HG03060 (cell line): ENCODE results near the gene DDX42.
"Not testable (repeated sequence)": the region's sequence is repeated elsewhere in the genome, so short reads cannot be mapped to it uniquely, and the experiment has no call there.

Experiments used
- ATAC-seq: cut with Tn5 transposase; IDR thresholded peaks from one replicate; pipeline ENCODE4 v1.9.1; 2021; ENCODE audit warnings: low read depth, moderate number of reproducible peaks; ENCODE audit not compliant: unreplicated experiment

DDX42 gene

DNA sequence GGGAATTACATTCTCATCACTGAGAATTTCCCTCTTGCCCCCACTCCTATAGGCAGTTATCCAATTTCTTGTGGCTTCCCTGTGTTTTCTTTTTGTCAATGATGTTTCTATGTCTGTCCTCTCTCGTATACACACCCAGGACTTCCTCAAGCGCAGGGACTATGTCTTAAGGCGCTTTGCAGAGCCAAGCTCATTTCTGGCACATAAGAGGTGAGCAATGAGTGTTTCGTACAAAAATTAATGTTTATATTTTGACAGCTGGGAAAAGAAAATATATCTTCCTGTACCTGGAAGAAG, 947 bp downstream of the DDX42 start:
- ATAC-seq: no peak

DNA sequence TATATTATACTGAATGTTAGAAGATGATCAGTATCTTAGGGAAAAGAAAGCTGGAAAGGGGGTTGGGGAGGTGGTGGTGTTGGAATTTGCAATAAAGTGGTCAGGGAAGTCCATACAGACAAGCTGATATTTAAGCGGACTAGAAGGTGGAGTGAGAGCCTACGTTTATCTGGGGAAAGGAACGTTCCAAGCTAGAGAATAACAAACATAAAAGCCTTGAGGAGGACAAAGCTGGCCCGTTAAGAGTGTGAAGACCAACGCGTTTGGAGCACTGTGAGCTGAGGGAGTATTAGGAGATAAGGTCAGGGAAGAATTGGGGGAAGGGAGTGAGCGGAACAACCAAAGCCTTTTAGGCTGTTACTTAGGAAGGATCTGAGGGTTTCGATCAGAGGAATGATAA, 1.4 kb downstream of the DDX42 start:
- no peak for ATAC-seq

DNA sequence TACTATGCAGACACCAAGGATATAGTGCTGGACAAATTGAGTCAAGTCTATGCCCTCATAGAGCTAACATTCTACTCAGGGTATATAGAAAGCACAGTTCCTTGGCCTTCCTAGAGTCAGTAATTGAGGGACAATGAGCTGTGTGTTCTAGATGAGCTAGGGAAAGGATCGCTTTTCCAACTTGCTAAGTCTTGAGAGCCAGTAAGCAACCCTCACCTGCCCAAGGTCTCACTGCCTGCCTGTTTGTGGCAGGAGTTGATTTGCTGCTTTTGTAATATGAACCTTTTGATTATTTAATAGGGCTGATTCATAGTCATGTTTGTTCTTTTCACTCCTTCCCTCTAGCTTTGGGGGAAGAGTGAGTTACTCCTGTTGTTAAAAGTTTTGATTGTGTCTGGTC, 6.5 kb downstream of the DDX42 start:
- no peak for ATAC-seq

DNA sequence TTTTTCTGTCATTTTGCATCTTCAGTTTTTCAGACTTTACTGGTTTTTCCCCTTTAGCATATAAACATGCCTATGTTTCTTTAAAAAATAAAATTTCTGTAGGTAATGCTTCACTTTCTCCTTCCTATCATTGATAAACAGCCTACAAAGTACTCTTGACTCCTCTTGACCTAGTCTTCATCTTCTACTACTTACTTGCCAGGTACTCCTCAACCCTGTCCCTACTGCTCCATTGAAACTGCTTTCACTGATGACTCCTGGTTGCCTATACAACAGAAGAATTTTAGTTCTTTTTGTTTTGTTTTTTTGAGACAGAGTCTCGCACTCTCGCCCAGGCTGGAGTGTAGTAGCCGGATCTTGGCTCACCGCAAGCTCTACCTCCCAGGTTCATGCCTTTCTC, 7.0 kb downstream of the DDX42 start:
- no peak for ATAC-seq

DNA sequence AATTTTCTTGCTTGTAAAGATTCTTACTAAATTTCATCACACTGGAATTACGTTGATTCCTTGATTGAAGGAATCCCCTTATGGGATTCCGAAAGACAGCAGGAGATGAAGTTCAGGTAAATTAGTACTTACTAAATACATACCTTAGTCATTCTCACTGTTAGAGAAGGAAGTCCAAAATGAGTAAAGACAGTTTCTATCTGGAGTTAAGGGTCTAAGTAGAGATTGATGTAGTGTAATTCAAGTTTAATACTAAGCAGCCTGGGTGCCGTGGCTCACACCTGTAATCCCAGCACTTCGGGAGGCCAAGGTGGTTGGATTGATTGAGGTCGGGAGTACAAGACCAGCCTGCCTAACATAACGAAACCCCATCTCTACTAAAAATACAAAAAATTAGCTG, 9.6 kb downstream of the DDX42 start:
- no peak for ATAC-seq

DNA sequence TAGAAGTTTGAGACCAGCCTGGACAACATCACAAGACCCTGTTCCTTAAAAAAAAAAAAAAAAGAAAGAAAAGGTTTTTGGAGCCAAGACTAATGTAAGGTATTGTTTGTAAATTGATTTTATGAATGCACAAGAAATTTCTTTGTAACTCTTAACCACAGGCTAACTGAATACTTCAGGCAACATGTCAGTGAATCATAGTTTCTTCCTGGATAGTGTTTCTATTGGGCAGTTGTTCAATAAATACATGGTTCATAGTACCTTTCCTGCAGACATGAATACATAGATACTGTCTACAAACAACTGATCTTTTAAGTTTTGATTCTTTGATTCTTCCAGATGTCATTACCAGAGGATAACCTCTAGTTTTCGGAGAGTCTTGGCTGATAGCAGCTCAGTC, 11.6 kb downstream of the DDX42 start:
- ATAC-seq: no peak

DNA sequence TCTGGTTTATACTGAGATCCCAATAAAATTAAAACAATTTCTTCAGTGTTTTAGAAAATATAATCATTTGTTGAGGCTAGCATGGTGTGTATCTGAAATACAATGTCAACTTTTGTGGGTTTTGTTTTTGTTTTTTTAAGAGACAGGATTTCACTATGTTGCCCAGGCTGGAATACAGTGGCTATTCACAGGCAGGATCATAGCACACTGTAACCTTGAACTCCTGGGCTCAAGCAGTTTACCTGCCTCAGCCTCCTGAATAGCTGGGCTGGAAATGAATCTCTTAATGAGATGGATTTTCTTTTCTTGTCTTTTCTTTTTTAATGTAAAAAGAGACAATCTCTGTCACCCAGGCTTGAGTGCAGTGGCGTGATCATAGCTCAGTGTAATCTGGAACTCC, 12.1 kb downstream of the DDX42 start:
- no peak for ATAC-seq

DNA sequence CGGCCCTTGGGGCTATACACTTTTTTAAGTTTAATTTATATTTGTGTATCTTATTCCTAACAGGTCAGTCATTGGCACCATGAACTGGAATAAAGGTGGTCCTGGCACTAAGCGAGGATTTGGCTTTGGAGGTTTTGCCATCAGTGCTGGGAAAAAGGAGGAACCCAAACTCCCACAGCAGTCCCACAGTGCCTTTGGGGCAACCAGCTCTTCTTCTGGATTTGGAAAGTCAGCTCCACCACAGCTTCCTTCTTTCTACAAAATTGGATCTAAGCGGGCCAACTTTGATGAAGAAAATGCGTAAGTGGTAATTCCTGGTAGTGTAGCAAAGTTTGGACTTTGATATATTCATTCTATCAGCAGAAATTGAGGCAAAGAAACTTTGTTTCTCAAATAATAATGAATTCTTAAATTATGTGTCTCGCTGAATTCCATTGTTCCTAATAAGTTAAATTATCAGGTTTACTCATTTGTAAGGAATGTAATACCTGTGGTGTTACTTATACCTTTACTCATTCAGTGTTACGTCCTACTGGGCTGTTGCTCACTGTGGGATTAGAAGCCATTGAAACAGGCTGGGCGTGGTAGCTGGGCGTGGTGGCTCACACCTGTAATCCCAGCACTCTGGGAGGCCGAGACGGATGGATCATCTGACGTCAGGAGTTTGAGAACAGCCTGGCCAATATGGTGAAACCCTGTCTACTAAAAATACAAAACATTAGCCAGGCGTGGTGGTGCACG, 13.2 kb downstream of the DDX42 start:
- ATAC-seq: no peak

DNA sequence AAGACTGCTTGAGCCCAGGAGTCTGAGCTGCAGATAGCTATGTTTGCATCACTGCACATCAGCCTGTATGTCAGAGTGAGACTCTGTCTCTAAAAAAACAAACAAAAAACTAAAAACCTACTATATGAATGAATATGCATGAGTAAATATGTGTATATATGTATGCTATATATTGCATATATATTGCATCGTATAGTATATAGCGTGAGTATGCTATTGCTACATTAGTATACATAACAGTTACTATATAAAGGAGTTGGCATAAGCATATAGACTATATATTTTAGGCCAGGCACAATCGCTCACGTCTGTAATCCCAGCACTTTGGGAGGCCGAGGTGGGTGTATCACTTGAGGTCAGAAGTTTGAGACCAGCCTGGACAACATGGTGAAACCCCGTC, 16.1 kb downstream of the DDX42 start:
- ATAC-seq: no peak

DNA sequence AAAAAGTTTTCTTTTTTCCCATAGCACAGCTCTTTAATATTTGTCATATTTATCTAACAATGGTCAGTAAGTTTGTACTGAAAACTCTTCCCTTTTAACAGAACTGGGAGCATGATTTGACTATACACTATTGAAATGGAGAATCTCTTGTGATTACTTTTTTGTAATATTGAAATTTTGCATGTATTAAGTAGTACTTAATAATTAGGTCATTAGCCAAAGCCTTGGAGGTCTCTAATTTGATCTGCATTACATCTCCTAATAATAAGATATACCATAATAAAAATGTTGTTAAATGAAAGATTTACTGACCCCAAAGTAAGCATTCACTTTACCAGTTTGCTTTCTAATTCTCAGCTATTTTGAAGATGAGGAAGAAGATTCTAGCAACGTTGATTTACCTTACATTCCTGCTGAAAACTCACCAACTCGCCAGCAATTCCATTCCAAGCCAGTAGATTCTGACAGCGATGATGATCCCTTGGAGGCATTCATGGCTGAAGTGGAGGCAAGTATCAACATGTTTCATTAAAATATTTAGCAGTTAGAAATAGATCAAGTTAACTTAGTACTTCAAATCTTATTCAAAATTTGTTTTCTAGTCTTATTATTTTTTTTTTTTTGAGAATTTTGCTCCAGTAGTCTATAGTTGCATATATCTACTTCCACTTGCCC, 18.2 kb downstream of the DDX42 start:
- no peak for ATAC-seq

DNA sequence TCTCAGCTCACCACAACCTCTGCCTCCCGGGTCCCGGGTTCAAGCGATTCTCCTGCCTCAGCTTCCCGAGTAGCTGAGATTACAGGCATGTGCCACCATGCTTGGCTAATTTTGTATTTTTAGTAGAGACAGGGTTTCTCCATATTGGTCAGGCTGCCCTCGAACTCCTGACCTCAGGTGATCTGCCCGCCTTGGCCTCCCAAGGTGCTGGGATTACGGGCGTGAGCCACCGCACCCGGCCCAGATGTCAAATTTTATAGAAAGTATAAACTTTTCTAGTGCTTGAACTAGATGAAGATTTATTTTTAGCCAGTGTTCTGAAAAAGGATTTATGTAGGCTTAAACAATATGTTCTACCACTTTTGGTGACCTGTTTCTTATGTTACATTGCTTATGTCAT, 22.4 kb downstream of the DDX42 start:
- not testable (repeated sequence) for ATAC-seq

DNA sequence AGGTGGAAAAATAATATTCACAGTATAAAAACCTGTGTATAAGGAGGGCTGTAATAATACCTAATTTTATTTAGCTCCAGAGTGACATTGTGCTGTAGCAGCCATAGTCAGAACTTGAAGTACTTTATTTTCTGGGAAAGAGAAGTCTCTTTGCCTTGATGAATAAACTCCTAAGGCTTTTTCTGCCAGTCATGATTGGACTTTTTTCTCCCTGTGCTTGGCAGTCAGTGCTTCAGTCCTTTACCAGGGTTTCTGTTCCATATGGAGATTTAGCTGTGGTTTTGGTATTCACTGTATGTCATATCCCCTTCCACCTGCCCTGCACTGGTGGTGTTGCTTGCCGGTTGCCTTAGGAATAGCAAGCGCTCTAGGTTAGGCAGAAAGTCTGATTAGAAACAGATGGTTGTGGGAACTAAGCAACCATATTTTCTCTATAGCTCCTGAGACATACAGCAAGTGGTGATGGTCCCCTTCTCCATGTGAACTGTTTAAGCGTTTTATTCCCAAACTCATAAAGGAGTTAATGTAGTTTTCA, 24.7 kb downstream of the DDX42 start:
- ATAC-seq: no peak

DNA sequence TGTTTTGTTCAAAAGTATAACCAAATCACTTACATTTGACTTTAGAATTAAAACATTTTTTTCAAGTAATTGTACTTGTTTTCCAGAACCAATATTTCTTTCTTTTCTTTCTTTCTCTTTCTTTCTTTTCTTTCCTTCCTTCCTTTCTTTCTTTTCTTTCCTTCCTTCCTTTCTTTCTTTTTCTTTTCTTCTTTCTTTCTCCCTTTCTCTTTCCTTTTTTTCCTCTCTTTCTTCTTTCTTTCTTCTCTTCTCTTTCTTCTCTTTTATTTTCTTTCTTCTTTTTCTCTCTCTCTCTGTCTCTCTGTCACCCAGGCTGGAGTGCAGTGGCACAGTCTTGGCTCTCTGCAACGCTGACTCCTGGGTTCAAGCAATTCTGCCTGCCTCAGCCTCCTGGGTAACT, 26.8 kb downstream of the DDX42 start:
- no peak for ATAC-seq

DNA sequence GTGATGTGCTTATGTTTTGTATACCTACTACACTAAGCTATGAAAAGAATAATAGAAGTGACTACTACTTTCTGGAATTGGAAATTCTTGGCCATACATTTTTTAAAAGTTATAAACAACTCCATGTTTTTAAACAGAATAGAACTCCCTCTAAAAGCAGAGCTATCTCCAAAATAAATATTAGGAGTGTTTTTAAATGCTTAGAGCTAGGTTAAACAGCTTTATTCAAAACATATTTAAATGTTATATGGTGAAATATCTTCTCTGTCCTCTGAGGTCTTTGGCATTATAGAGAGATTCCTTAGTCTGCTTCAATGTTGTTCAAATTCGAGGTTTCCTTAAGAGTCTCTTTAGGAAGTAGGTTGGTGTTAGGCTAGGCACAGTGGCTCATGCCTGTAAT, 30.4 kb downstream of the DDX42 start:
- no peak for ATAC-seq

DNA sequence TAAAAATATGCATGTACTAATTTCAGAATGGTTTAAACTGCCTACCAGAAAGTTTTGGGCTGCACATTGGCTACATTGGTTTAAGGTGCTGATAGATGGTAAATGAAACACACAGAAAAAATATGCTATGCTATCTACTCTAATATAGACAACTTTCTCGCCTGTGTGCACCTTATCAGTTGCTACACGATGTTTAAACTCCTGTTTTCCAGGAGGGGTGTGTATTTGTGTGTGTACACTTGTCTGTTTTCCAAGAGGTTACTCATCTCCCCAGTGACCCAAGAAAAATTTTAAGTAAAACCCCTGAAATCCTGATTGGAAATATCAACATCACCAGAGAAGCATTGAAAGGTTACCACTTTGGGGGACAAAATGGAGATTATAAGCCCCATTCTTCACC, 31.6 kb downstream of the DDX42 start:
- no peak for ATAC-seq

DNA sequence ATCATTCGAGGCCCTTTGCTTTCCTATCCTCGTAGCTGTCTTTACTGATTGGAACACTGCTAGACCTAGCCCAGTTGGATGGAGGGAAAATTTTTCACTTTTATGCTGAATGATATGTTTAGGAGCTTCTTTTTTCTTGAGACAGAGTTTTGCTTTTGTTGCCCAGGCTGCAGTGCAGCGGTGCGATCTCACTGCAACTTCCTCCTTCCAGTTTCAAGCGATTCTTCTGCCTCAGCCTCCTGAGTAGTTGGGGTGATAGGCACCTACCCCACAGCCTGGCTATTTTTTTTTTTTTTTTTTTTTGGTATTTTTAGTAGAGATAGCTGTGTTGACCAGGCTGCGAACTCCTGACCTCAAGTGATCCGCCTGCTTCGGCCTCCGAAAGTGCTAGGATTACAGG, 36.0 kb downstream of the DDX42 start:
- ATAC-seq: no peak

DNA sequence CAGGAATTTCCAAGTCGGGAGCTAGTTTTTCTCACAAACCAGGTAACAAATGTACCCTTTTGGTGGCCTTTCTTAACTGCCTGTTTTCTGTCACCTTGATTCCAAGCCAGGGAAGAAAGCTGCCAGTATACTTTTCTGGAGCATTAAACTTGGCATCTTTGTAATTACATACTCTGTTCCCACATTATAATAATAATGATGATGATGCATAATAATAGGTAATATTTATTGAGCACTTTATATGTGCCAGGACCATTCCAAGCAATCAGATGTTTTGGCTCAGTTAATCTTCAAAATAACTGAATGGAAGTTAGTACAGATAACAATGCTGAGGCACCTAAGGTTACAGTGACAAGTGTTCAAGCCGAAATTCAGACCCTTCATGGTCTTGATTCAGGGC, 42.2 kb downstream of the DDX42 start:
- no peak for ATAC-seq

DNA sequence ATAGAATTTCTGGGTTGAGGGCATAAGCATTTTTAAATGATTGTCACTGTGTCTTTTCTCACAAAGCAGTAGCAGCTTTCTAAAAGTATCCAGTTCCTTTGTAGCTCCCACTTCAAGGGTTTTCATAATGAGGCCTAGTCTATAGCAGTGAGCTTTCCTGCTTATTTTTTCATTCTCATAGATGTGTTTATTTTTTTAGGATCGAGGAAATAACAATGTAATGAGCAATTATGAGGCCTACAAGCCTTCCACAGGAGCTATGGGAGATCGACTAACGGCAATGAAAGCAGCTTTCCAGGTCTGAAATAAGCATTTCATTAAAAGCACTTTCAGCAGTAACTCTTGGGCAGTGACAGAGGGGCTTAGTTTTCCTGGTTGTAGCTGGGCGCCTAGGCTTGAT, 42.7 kb downstream of the DDX42 start:
- ATAC-seq: no peak

DNA sequence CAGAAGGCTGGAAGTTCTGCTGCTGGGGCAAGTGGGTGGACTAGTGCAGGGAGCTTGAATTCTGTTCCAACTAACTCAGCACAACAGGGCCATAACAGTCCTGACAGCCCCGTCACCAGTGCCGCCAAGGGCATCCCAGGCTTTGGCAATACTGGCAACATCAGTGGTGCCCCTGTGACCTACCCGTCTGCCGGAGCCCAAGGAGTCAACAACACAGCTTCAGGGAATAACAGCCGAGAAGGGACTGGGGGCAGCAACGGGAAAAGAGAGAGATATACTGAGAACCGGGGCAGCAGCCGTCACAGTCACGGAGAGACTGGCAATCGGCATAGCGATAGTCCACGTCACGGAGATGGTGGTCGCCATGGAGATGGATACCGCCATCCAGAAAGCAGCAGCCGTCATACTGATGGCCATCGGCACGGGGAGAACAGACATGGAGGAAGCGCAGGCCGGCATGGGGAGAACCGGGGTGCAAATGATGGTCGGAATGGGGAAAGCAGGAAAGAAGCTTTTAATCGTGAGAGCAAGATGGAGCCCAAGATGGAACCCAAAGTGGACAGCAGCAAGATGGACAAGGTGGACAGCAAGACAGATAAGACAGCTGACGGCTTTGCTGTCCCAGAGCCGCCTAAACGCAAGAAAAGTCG, 43.9 kb downstream of the DDX42 start:
- ATAC-seq: no peak

DNA sequence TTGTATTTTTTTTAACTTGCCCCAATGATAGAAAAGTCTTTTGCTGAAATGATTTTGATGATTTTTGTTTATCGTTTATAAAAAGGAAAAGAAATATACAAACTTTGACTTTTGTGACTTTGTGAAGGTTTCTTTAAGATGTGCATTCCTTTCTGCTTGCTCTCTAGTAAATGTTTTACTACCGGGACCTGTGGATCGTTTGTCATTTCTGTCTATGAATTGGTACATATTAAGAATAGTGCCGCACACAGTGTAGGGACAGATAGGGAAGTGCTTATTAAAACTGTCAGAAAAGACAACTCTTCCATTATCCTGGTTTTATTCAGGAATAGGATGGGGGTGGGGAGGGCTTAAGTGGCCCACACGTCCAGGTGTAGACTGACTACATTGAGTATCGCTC, 45.2 kb downstream of the DDX42 start:
- no peak for ATAC-seq

DNA sequence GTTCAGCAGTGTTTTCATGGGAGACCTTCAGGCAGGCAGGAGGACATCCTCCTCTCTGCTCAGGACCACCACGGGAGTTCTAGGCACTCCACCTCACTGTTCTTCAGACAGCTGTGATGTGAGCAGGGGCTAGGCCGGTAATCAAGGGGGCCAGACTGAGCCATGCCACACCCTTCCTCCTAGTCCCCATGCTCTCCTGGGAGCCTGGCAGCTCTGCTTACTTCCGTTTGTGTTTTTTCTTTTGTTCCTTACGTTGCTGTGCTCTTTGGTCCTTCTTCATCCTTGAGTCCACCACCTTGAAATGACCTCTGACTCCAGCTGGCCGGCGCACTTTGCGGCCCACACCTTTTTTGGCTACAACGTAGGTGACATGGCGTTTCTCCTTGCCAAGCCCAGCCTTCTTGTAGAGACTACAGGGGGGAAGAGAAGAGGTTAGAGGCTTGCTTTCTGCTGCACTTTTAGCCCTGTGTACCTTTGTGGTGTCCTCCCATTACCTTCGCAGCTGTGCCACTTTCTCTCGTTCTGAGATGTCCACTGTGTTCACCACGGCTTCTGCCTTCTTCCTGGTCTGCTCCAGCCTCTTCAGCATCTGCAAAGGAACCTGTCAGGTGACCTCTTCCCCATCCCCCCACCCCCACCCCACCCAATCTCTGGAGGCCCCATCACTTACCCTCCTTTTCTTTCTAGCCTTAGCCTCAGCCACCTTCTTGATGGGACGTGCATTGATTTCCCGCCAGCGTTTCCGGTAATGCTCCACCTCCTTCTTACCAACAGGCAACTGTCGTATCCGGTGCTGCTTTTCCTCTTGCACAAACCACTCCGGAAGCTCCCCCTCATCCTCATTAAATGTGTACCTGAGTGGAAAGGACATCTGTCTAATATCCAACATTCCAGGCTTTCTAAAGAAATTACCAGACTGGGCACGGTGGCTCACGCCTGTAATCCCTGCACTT, 45.9 kb downstream of the DDX42 start:
- no peak for ATAC-seq
